Transverse colon (tissue), 4 donors: ENCODE measurements around the gene STK32B. TPM values are rescaled to one million over a fixed set of nuclear protein-coding genes. Genes with fewer than 3 reads are reported as not detected.

Source experiments
- DNase-seq: peaks from one replicate; pipeline ENCODE4 v3.0.0-alpha.2; 2019
- H3K27ac ChIP-seq, 4 donors: fragments of 200-600 bp; sonication (generic); 2 replicates each; pipeline ENCODE4 v1.5.1; 2016 to 2018; ENCODE audit warnings: inconsistent platforms in 4 of 4
- H3K27me3 ChIP-seq: fragments of 200-600 bp; sonication (generic); 2 replicates; pipeline ENCODE4 v1.5.1; 2017; ENCODE audit warnings: inconsistent platforms
- H3K36me3 ChIP-seq, 4 donors: fragments of 200-600 bp; sonication (generic); 2 replicates each; pipeline ENCODE4 v1.5.1; 2017 to 2019; ENCODE audit warnings: inconsistent platforms in 4 of 4
- H3K4me1 ChIP-seq, 4 donors: fragments of 200-600 bp; sonication (generic); 2 replicates each; pipeline ENCODE4 v1.5.1; 2017 to 2020; ENCODE audit warnings: inconsistent platforms in 4 of 4
- H3K4me3 ChIP-seq, 4 donors: fragments of 200-600 bp; sonication (generic); 1 replicate in 1 of 4; 2 replicates in 3 of 4; pipeline versions ENCODE4 v1.5.1 to v1.6.1; 2017 to 2019; ENCODE audit warnings: inconsistent platforms in 4 of 4
- H3K9me3 ChIP-seq, 2 donors: fragments of 200-600 bp; sonication (generic); 2 replicates each; pipeline ENCODE4 v1.5.1; 2017 to 2019; ENCODE audit warnings: inconsistent platforms in 2 of 2
- EP300 ChIP-seq: sonication (generic); formaldehyde crosslinking; IDR thresholded peaks from one replicate; pipeline ENCODE4 v1.6.1; 2017; ENCODE audit warnings: antibody characterized with exemption, low read depth
- POLR2A ChIP-seq: fragments of 450-650 bp; IDR thresholded peaks from one replicate; pipeline ENCODE4 v1.6.1; 2016; ENCODE audit warnings: antibody characterized with exemption, mild to moderate bottlenecking, moderate library complexity
- POLR2AphosphoS5 ChIP-seq, 3 donors: sonication (generic); formaldehyde crosslinking; IDR thresholded peaks; one replicate each; pipeline ENCODE4 v1.6.1; 2016; ENCODE audit warnings: antibody characterized with exemption in 3 of 3
- WGBS, 2 donors: methylation state at CpG; one replicate each; pipeline ENCODE4 v1.1.5; 2018; ENCODE audit warnings: low coverage in 1 of 2; 5-methylcytosine and 5-hydroxymethylcytosine counted together
- in situ Hi-C, 4 donors: fragments of 200-750 bp; cut with MboI; loops; one replicate each; pipeline versions ENCODE4 v1.15.0 to v1.15.1; 2017; ENCODE audit warnings: low sequenced_read_pairs in 3 of 4, low pct_ligation_motif_present in 1 of 4, low pct_unique_long_range_greater_than_20kb in 1 of 4
- intact Hi-C: fragments of 100-400 bp; cut with DNase I; formaldehyde crosslinking; loops from one replicate; pipeline ENCODE4 v1.15.1; 2023; ENCODE audit warnings: low total_unique reads
- total RNA-seq, 4 donors: library from RNA; depleted of rRNA; stranded (reverse); fragments of >200 nt; gene quantifications; one replicate each; pipeline ENCODE4 v1.1.0, GENCODE V29; 2016
- TF ChIP-seq, protein P1 (sequence below), 5 experiments: fragments of 200-600 bp in 3 of 5; fragments of 450-650 bp in 2 of 5; sonication (generic) in 3 of 5; IDR thresholded peaks; 1 replicate in 2 of 5; 2 replicates in 3 of 5; pipeline ENCODE4 v1.5.1; 2016 to 2017; ENCODE audit warnings: antibody characterized with exemption in 5 of 5, inconsistent platforms in 3 of 5, mild to moderate bottlenecking in 2 of 5, moderate library complexity in 1 of 5

Gene STK32B
- total RNA-seq, 4 donors from 2014 or later = 0.37 to 1.1 (median 0.64) TPM

DNA sequence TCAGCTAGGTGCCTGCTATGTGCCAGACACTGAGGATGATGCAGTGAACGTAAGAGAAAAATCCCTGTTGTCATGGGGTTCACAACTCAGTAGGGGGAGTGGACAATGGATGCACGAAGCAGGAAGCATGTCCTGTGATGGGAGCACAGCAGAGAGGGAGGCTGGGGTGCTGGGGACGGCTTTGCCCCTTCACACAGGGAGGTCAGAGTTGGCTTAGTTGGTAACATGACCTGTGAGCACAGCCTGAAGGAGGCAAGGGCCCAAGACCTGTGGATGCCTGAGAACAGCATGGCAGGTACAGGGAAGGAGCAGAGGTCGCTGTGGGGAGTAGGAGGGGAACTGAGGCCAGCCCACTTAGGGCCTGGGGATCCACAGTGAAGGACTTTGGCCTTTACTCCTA is 109.4 kb downstream of the STK32B start:
- in situ Hi-C loops = no loop called here
- H3K27ac ChIP-seq = no peak overlapping the region
- TF ChIP-seq POLR2A = no peak
- TF ChIP-seq EP300 = no peak
- TF ChIP-seq, protein P1, sequence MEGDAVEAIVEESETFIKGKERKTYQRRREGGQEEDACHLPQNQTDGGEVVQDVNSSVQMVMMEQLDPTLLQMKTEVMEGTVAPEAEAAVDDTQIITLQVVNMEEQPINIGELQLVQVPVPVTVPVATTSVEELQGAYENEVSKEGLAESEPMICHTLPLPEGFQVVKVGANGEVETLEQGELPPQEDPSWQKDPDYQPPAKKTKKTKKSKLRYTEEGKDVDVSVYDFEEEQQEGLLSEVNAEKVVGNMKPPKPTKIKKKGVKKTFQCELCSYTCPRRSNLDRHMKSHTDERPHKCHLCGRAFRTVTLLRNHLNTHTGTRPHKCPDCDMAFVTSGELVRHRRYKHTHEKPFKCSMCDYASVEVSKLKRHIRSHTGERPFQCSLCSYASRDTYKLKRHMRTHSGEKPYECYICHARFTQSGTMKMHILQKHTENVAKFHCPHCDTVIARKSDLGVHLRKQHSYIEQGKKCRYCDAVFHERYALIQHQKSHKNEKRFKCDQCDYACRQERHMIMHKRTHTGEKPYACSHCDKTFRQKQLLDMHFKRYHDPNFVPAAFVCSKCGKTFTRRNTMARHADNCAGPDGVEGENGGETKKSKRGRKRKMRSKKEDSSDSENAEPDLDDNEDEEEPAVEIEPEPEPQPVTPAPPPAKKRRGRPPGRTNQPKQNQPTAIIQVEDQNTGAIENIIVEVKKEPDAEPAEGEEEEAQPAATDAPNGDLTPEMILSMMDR (IDR thresholded peaks at IDR 0.05) = no peak
- TF ChIP-seq POLR2AphosphoS5 (IDR thresholded peaks at IDR 0.05) = no peak
- H3K4me3 ChIP-seq = no peak overlapping the region
- no peaks in the 10 kb centered on the region for H3K27me3 ChIP-seq
- H3K9me3 ChIP-seq = no peaks in the 10 kb centered on the region
- intact Hi-C loops = no loop called here
- no peaks in the 10 kb centered on the region for H3K36me3 ChIP-seq
- H3K4me1 ChIP-seq = no peaks in the 10 kb centered on the region
- no peak for DNase-seq
- 59 to 71% methylated on average over 3 to 4 of the region's 4 CpGs for WGBS, 2 donors

DNA sequence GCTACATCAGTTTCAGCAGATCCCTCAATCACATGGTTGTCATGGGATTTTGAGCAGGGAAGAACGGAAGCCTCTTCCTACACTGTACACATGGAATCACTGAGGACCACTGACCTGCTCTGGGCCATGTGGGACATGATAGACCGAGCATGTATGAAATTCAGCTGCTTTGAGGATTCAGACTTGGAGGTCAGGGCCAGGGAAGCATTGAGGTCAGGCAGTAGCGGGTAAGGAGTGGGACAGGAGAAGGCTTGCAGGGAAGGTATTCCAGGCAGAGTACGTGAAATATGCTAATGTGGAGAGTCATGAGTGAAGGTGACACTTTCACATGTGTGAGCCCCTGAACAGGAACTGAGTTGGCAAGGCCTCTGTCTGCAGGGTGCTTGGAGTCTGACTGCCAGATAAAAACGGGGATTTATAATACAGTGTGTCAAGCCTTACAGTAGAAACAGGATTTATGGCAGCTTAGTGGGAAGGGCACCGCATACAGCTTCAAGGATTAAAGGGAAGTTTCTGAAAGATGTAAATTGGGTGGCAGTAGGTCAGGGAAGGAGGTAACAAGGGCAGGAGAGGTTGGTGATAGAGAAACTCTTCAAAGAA is 111.7 kb downstream of the STK32B start:
- Histone ChIP-seq H3K36me3 (no peaks in the 10 kb centered on the region), H3K4me3 (no peak overlapping the region), H3K27me3 (no peaks in the 10 kb centered on the region), H3K27ac (no peak overlapping the region), H3K4me1 (no peaks in the 10 kb centered on the region), H3K9me3 (no peaks in the 10 kb centered on the region)
- in situ Hi-C loops (no loop called here), intact Hi-C loops (no loop called here)
- no peak for DNase-seq
- 20 to 59% methylated on average over 1 to 6 of the region's 6 CpGs for WGBS, 2 donors
- TF ChIP-seq EP300 (no peak), POLR2AphosphoS5 (IDR thresholded peaks at IDR 0.05) (no peak), POLR2A (no peak)
- TF ChIP-seq, protein P1 (IDR thresholded peaks at IDR 0.05) = no peak

DNA sequence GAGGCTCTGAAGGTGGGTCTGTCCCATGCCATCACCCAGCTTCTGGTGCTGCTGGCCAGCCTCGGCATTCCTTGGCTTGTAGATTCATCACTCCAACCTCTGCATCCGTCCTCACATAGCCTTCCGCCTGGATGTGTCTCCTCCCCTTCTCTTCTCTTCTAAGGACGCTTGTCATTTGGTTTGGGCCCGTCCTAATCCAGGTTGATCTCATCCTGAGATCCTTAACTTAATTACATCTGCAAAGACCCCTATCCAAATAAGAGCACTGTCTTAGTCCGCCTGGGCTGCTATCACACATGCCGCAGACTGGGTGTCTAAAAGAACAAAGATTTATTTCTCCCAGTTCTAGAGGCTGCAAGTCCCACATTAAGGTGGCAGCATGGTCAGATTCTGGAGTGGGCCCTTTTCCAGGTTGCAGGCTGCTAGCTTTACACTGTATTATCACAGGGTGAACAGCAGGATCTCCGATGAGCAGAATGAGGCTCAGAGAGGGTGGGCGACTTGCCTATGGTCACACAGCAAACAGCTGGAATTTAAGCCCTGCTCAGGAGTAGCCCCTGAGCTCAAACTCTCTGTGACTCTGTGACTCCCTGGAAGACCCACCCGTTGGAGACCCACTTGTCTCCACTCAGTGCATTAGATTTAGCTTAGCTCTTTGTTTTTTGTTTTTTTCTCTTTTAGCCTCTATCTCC is 113.1 kb downstream of the STK32B start:
- in situ Hi-C loops = no loop called here
- intact Hi-C loops = no loop called here
- WGBS, 2 donors = 76 to 83% methylated on average over 4 to 10 of the region's 10 CpGs
- no peak for DNase-seq
- no peaks in the 10 kb centered on the region for H3K36me3 ChIP-seq
- no peaks in the 10 kb centered on the region for H3K9me3 ChIP-seq
- H3K27ac ChIP-seq = no peak overlapping the region
- H3K4me1 ChIP-seq = no peaks in the 10 kb centered on the region
- H3K27me3 ChIP-seq = no peaks in the 10 kb centered on the region
- TF ChIP-seq EP300 = no peak
- TF ChIP-seq, protein P1 (IDR thresholded peaks at IDR 0.05) = no peak
- TF ChIP-seq POLR2A = no peak
- TF ChIP-seq POLR2AphosphoS5 (IDR thresholded peaks at IDR 0.05) = no peak
- no peak overlapping the region for H3K4me3 ChIP-seq

DNA sequence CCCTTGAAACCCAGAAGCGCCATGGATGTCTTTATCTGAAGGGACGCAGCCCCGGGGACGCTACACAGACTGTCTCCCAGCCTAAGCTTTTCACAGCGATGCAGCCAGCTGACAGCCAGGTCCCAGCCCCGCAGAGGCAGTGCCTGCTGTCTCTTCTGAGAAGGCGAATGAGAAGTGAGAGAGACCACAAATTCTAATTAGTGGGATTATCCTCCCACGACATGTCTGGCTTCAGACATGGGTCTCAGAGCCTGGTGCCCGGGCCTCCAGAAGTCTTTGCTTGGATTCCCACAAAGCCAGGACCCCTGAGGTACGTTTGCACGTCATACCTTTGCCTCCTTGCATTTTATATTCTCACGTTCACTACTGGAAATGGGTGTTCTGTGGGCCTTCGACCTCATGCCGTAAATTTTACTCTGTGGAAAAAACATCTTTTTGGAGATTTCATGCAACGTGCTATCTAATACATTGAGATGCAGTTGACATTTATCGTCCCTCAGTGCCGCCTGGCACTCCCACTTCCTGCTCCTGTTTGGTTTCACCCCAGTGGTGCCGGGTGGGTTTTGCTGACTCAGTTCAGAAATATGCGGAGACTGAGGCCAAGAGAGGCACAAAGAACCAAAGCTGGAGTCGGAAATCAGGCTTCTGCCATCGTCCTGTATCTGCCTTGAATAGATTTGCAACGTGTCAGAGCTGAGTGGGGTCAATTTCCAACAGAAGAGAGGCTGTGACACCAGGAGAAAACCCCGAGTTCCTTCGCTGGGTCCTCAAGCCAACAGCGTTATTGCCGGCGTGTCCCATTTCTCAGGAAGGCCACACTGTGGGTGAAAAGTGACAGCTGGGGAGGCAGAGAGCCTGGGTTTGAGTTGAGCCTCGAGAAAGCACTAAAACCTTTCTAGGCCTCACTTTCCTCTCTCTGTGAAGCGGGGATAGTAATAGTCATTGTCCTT is 114.4 kb downstream of the STK32B start:
- WGBS, 2 donors = 65 to 77% methylated on average over 10 to 29 of the region's 29 CpGs
- DNase-seq = no peak
- no peaks in the 10 kb centered on the region for H3K4me1 ChIP-seq
- H3K27ac ChIP-seq = no peak overlapping the region
- no peaks in the 10 kb centered on the region for H3K9me3 ChIP-seq
- no peak overlapping the region for H3K4me3 ChIP-seq
- in situ Hi-C loops = no loop called here
- H3K27me3 ChIP-seq = no peaks in the 10 kb centered on the region
- no peaks in the 10 kb centered on the region for H3K36me3 ChIP-seq
- intact Hi-C loops = no loop called here
- TF ChIP-seq, protein P1 (IDR thresholded peaks at IDR 0.05) = no peak
- TF ChIP-seq POLR2AphosphoS5 (IDR thresholded peaks at IDR 0.05) = no peak
- no peak for TF ChIP-seq POLR2A
- no peak for TF ChIP-seq EP300
